Embryonic facial prominence (tissue), 1 donor: ENCODE results near the gene CCDC177.

Experiments used
- DNase-seq: peaks from one replicate; pipeline ENCODE4 v3.0.0-alpha.2; 2016; ENCODE audit errors: extremely low spot score

CCDC177 gene

DNA sequence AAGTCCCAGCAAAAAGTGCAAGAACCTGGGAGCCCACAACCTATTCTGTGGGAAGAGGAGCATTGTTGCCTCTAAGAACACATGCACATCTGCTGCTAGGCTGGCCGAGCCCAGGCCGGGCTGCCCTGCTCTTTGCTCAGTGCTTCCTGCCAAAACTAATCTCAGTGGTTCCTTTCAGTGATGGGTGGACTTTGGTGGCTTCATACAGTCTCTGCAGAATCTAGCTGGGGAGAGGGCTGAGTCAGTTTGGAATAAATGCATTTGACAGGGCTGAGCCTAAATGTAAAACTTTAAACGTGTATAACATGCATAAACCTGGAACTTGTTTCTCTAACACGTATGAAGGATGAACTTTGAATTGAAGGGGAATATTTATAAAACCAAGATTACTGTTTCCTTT, 44.6 kb downstream of the CCDC177 start:
- DNase-seq, result no peak

DNA sequence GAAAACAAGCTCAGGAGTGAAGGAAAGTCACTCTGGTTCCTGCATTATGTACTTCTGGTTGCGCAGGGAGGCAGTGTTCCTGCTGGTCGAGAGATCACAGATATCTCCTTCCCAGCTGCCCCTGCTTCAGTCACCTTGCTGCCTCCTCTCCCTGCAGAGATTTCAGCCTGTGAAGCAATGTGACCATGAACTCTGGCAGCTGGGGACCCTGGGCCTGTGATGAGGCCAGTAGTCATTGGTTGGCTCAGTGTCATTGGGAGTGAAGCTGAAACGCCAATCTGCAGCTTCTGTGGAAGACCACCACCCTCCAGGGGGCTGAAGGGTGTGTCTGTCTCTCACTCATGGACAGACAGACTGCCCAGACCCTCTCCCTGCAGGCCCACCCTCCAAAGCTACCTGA, 45.1 kb downstream of the CCDC177 start:
- DNase-seq, result no peak

DNA sequence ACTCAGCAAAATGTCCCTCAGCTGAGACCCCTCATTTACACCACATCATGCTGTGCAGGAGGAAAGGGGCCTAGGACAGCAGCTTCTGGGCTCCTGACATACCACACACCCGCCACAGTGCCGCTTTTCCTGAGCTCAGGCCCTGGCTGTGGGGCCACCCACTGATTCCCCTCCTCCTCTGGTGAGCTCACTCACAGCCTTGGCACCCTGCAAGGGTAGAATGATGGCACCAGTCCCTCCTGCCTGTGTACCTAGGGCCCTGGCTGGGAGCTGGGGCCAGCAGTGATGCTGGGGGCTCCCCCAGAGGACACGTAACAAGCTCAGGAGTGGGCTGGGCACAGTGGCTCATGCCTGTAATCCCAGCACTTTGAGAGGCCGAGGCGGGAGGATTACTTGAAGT, 45.7 kb downstream of the CCDC177 start:
- DNase-seq, result no peak

DNA sequence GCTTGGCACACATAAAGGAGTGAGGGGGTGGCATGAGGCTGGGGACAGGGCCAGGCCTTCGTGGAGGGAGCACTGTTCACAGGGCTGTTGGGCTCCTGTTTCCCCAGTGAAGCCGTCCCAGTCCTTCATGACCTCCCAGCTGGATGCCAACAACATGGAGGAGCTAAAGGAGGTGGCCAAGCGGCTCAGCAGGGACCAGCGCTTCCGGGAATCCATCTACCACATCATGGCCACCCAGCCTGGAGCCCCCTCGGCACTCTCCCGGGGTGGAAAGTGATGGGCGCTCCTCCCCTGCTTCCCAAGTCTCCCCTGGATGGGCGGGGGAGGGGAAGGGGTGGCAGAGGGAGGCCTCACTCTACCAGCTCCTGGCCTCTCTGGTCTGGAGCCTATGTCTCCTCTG, 46.5 kb downstream of the CCDC177 start:
- no peak for DNase-seq

DNA sequence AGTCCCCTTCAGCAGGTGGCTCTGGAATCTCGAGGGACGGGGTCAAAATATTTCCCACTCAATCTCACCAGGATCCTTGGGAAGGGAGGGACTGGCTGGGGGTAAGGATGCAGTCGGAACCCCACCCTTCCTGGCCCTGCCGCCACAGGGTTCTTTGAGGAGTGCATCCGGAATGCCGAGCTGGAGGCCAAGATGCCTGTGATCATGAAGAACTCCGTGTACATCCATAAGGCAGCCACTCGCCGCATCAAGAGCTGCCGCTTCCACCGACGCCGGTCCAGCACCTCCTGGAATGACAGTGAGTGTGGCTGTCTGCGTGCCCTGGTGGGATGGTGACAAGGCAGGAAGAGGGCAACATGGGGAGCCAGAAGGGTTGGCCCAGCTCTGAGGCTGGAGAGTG, 47.0 kb downstream of the CCDC177 start:
- DNase-seq, result no peak

DNA sequence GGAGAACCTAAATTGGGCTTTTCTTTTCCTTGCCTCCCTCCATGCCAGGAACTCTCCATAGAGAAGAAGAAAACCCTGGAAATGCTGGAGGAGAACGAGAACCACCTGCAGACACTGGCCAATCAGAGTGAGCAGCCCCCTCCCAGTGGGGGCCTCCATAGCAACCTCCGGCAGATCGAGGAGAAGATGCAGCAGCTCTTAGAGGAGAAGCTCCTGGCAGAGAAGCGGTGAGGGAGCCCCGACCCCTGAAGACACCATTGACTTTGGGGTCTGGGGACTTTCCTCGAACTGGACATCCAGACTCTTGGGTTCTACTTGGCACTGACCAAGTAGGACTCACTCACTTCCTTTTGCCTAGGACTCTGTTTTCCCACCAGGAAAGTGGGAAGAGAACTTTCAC, 48.8 kb downstream of the CCDC177 start:
- DNase-seq, result no peak

DNA sequence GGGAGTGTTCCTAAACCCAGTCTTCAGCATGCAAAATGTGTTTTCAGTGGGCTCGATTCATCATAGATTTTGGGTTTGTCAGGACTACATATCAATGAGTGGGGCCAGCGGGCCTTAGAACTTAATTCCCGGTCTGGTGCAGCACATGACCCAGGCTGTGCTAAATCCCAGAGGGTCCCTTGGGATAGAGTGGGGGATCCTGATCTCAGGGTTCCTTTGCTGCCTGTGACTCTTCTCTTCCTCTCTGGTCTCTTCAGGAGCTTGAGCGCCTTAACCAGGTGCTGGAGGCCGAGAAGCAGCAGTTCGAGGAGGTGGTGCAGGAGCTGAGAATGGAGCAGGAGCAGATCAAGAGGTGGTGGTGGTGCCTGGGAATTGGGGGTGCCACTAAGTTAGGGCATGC, 52.6 kb downstream of the CCDC177 start:
- no peak for DNase-seq
